Lower leg skin (tissue), 4 donors: ENCODE data around the gene NKIRAS1. TPM values are rescaled to one million over a fixed set of nuclear protein-coding genes. Genes with fewer than 3 reads are reported as not detected.
A peak's percentile ranks its signal among the peaks of the same experiment; 100 is the strongest.
"Not testable (repeated sequence)": the region's sequence is repeated elsewhere in the genome, so short reads cannot be mapped to it uniquely, and the experiment has no call there.

Source experiments
- DNase-seq, 2 donors: peaks; one replicate each; pipeline ENCODE4 v3.0.0-alpha.2; 2019; ENCODE audit warnings: low spot score in 2 of 2
- H3K4me3 ChIP-seq: fragments of 200-600 bp; sonication (generic); 2 replicates; pipeline ENCODE4 v1.5.1; 2017; ENCODE audit warnings: mild to moderate bottlenecking, low read depth; ENCODE audit not compliant: poor library complexity, severe bottlenecking
- CTCF ChIP-seq, 3 donors: fragments of 450-650 bp; IDR thresholded peaks; one replicate each; pipeline ENCODE4 v1.5.1; 2016; ENCODE audit warnings: antibody characterized with exemption in 3 of 3, mild to moderate bottlenecking in 3 of 3, moderate library complexity in 2 of 3
- POLR2A ChIP-seq, 2 donors: fragments of 450-650 bp; IDR thresholded peaks; one replicate each; pipeline ENCODE4 v1.6.1; 2016 to 2017; ENCODE audit warnings: antibody characterized with exemption in 2 of 2, mild to moderate bottlenecking in 1 of 2, moderate library complexity in 1 of 2
- WGBS, 2 donors: methylation state at CpG; one replicate each; pipeline ENCODE4 v1.1.5; 2018; 5-methylcytosine and 5-hydroxymethylcytosine counted together
- intact Hi-C: fragments of 100-400 bp; cut with DNase I; formaldehyde crosslinking; loops from one replicate; pipeline ENCODE4 v1.15.0; 2023; ENCODE audit warnings: low total_unique reads
- total RNA-seq, 4 donors: library from RNA; depleted of rRNA; stranded (reverse); fragments of >200 nt; gene quantifications; one replicate each; pipeline ENCODE4 v1.1.0, GENCODE V29; 2016

NKIRAS1 gene
- total RNA-seq, 4 donors from 2014 or later: 6.6 to 10.5 (median 9.0) TPM

GRCh38 chr3:23889386-23889785 lies 27.4 kb downstream of the NKIRAS1 start:
- intact Hi-C loops: no loop called here
- 48 to 49% methylated on average over 2 of the region's 2 CpGs for WGBS, 2 donors
- no peak overlapping the region for H3K4me3 ChIP-seq
- DNase-seq: no peak
- TF ChIP-seq CTCF (IDR thresholded peaks at IDR 0.05) (no peak), POLR2A (IDR thresholded peaks at IDR 0.05) (no peak)

GRCh38 chr3:23888617-23889228 lies 28.1 kb downstream of the NKIRAS1 start:
- WGBS, 2 donors: 46 to 48% methylated on average over 3 of the region's 3 CpGs
- DNase-seq: no peak
- TF ChIP-seq CTCF (IDR thresholded peaks at IDR 0.05): peak in 1 of 3 donors; percentile 35
- no peak for TF ChIP-seq POLR2A (IDR thresholded peaks at IDR 0.05)
- intact Hi-C loops: no loop called here
- H3K4me3 ChIP-seq: no peak overlapping the region

- 93 to 94% methylated on average over 3 of the region's 3 CpGs for WGBS, 2 donors
- intact Hi-C loops: no loop called here
Observed at GRCh38 chr3:23886311-23886710, 30.5 kb downstream of the NKIRAS1 start.

GRCh38 chr3:23885210-23885609 lies 31.6 kb downstream of the NKIRAS1 start:
- 81 to 86% methylated on average over 6 of the region's 6 CpGs for WGBS, 2 donors
- no peak for DNase-seq
- TF ChIP-seq POLR2A (IDR thresholded peaks at IDR 0.05): no peak
- TF ChIP-seq CTCF (IDR thresholded peaks at IDR 0.05): no peak
- intact Hi-C loops: no loop called here
- no peak overlapping the region for H3K4me3 ChIP-seq

More at GRCh38 chr3:23886311-23886710, 30.5 kb downstream of the NKIRAS1 start:
- no peak overlapping the region for H3K4me3 ChIP-seq
- TF ChIP-seq POLR2A (IDR thresholded peaks at IDR 0.05): no peak
- TF ChIP-seq CTCF (IDR thresholded peaks at IDR 0.05): no peak
- no peak for DNase-seq

- 89 to 92% methylated on average over 2 of the region's 2 CpGs for WGBS, 2 donors
- no peak for TF ChIP-seq POLR2A (IDR thresholded peaks at IDR 0.05)
- TF ChIP-seq CTCF (IDR thresholded peaks at IDR 0.05): no peak
- DNase-seq: no peak
- intact Hi-C loops: no loop called here
- H3K4me3 ChIP-seq: no peak overlapping the region
Observed at GRCh38 chr3:23884481-23884880, 32.3 kb downstream of the NKIRAS1 start.

GRCh38 chr3:23882487-23882918 lies 34.3 kb downstream of the NKIRAS1 start:
- WGBS, 2 donors: 93 to 97% methylated on average over 22 to 26 of the region's 28 CpGs
- intact Hi-C loops: no loop called here
- no peak overlapping the region for H3K4me3 ChIP-seq
- no peak for TF ChIP-seq POLR2A (IDR thresholded peaks at IDR 0.05)
- no peak for DNase-seq

GRCh38 chr3:23881993-23882392 lies 34.8 kb downstream of the NKIRAS1 start:
- intact Hi-C loops, H3K4me3 ChIP-seq, DNase-seq: not testable (repeated sequence)
- 87 to 91% methylated on average over 4 of the region's 4 CpGs for WGBS, 2 donors
